GM18867 (cell line): ENCODE results near the gene NPTN.

Experiments
- ATAC-seq: cut with Tn5 transposase; IDR thresholded peaks from one replicate; pipeline ENCODE4 v1.9.1; 2021; ENCODE audit warnings: mild to moderate bottlenecking, moderate library complexity; ENCODE audit not compliant: unreplicated experiment

Gene NPTN

GRCh38 chr15:73632670-73633058, 525 bp downstream of the NPTN start:
- ATAC-seq, result no peak

GRCh38 chr15:73631915-73632669, 1.1 kb downstream of the NPTN start:
- no peak for ATAC-seq

GRCh38 chr15:73630921-73631362, 2.2 kb downstream of the NPTN start:
- ATAC-seq, result no peak

- ATAC-seq, result no peak
Observed at GRCh38 chr15:73629798-73630429, 3.3 kb downstream of the NPTN start.

- no peak for ATAC-seq
Observed at GRCh38 chr15:73628976-73629797, 4.0 kb downstream of the NPTN start.

- no peak for ATAC-seq
Observed at GRCh38 chr15:73628102-73628501, 5.1 kb downstream of the NPTN start.

GRCh38 chr15:73626072-73626471, 7.1 kb downstream of the NPTN start:
- ATAC-seq, result no peak

- ATAC-seq, result no peak
Observed at GRCh38 chr15:73624530-73624929, 8.7 kb downstream of the NPTN start.

GRCh38 chr15:73621286-73621826, 11.8 kb downstream of the NPTN start:
- no peak for ATAC-seq

- no peak for ATAC-seq
Observed at GRCh38 chr15:73620078-73620477, 13.1 kb downstream of the NPTN start.

GRCh38 chr15:73617913-73618312, 15.3 kb downstream of the NPTN start:
- ATAC-seq, result no peak

- no peak for ATAC-seq
Observed at GRCh38 chr15:73617301-73617831, 15.8 kb downstream of the NPTN start.

GRCh38 chr15:73608941-73609340, 24.2 kb downstream of the NPTN start:
- ATAC-seq, result no peak

GRCh38 chr15:73608475-73608874, 24.7 kb downstream of the NPTN start:
- ATAC-seq, result no peak

GRCh38 chr15:73607843-73608242, 25.3 kb downstream of the NPTN start:
- no peak for ATAC-seq

GRCh38 chr15:73607405-73607804, 25.8 kb downstream of the NPTN start:
- no peak for ATAC-seq

- ATAC-seq, result no peak
Observed at GRCh38 chr15:73605759-73606436, 27.3 kb downstream of the NPTN start.

- no peak for ATAC-seq
Observed at GRCh38 chr15:73604477-73604876, 28.7 kb downstream of the NPTN start.

- ATAC-seq, result no peak
Observed at GRCh38 chr15:73602992-73603391, 30.2 kb downstream of the NPTN start.

- ATAC-seq, result no peak
Observed at GRCh38 chr15:73602446-73602843, 30.7 kb downstream of the NPTN start.
